Calu3 (cell line): ENCODE data around the gene ZBED2. TPM values are rescaled to one million over a fixed set of nuclear protein-coding genes. Genes with fewer than 3 reads are reported as not detected.

Experiments used
- BruUV-seq: library from RNA; stranded (reverse); fragments of 400-500 nt; replicated peaks from 2 replicates; lab custom pipeline; 2021; lab: Mats Ljungman, UMichigan
- CTCF ChIA-PET: fragments of 300-600 bp; sonication (Branson Sonifier 250); formaldehyde crosslinking; loops from one replicate; lab custom pipeline; 2022; ENCODE audit warnings: antibody characterized with exemption; lab: Charles Lee
- DNase-seq: peaks from one replicate; pipeline ENCODE4 v3.0.0; 2022
- H3K27ac Mint-ChIP-seq: one replicate; pipeline ENCODE4 v1.8.0; 2022; ENCODE audit warnings: mixed read lengths; ENCODE audit not compliant: unreplicated experiment
- H3K27me3 Mint-ChIP-seq: one replicate; pipeline ENCODE4 v1.8.0; 2022; ENCODE audit warnings: mixed read lengths; ENCODE audit not compliant: unreplicated experiment
- H3K36me3 Mint-ChIP-seq: one replicate; pipeline ENCODE4 v1.8.0; 2022; ENCODE audit warnings: mild to moderate bottlenecking, moderate library complexity, mixed read lengths; ENCODE audit not compliant: insufficient read depth, unreplicated experiment
- H3K4me1 Mint-ChIP-seq: one replicate; pipeline ENCODE4 v1.8.0; 2022; ENCODE audit warnings: mild to moderate bottlenecking, low read depth, mixed read lengths; ENCODE audit not compliant: unreplicated experiment
- H3K4me3 Mint-ChIP-seq: one replicate; pipeline ENCODE4 v1.8.0; 2022; ENCODE audit warnings: mild to moderate bottlenecking, low read depth, moderate library complexity, mixed read lengths; ENCODE audit not compliant: unreplicated experiment
- H3K9me3 Mint-ChIP-seq: one replicate; pipeline ENCODE4 v1.8.0; 2022; ENCODE audit warnings: low read depth, mixed read lengths; ENCODE audit not compliant: unreplicated experiment
- intact Hi-C: fragments of 100-400 bp; cut with micrococcal nuclease; formaldehyde crosslinking; loops from one replicate; pipeline ENCODE4 v1.10.0; 2022; ENCODE audit not compliant: unreplicated experiment
- total RNA-seq: library from RNA; stranded (reverse); gene quantifications from 2 replicates; pipeline ENCODE4 v1.2.3, GENCODE V29; 2022
- TF ChIP-seq, protein P1 (sequence below): fragments of 200-600 bp; IDR thresholded peaks from one replicate; pipeline ENCODE4 v1.8.0; 2022; ENCODE audit warnings: antibody characterized with exemption; ENCODE audit not compliant: unreplicated experiment

ZBED2 gene
- total RNA-seq, 1 experiment from 2014 or later, result 0.24 TPM

GRCh38 chr3:111613294-111613693 is 18.1 kb upstream of the ZBED2 start:
- Mint-ChIP-seq H3K27me3 (no peaks in the 10 kb centered on the region), H3K4me1 (no peaks in the 10 kb centered on the region), H3K36me3 (no peaks in the 10 kb centered on the region), H3K4me3 (no peak overlapping the region), H3K9me3 (no peaks in the 10 kb centered on the region), H3K27ac (no peak overlapping the region)
- TF ChIP-seq, protein P1, sequence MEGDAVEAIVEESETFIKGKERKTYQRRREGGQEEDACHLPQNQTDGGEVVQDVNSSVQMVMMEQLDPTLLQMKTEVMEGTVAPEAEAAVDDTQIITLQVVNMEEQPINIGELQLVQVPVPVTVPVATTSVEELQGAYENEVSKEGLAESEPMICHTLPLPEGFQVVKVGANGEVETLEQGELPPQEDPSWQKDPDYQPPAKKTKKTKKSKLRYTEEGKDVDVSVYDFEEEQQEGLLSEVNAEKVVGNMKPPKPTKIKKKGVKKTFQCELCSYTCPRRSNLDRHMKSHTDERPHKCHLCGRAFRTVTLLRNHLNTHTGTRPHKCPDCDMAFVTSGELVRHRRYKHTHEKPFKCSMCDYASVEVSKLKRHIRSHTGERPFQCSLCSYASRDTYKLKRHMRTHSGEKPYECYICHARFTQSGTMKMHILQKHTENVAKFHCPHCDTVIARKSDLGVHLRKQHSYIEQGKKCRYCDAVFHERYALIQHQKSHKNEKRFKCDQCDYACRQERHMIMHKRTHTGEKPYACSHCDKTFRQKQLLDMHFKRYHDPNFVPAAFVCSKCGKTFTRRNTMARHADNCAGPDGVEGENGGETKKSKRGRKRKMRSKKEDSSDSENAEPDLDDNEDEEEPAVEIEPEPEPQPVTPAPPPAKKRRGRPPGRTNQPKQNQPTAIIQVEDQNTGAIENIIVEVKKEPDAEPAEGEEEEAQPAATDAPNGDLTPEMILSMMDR, result no peak
- DNase-seq, result no peak
- intact Hi-C loops, result no loop called here
- CTCF ChIA-PET, result no interaction called here
- no TSS peak for BruUV-seq

DNA sequence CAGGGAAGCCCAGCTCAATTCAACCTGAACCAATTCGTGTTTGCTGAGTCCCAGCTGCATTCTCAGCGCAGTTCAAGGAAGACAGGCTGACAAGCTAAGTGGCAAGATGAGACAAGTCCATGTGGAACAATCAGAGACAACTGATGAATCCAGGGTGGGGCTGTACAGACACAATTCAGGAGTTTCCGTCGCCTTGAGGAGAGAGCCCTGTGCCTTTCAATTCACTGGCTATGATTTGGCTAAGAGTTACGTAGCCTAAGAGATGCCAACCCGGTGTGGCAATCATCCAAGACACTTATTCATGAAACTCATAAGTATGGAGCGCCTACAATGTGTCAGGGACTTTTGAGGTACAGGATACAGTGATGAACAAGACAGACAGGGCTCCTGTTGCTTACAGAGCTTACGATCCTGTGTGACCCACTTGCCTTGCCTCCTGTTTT is 15.5 kb upstream of the ZBED2 start:
- BruUV-seq, result no TSS peak
- TF ChIP-seq, protein P1, result no peak
- H3K36me3 Mint-ChIP-seq, result no peaks in the 10 kb centered on the region
- no peaks in the 10 kb centered on the region for H3K4me1 Mint-ChIP-seq
- no peak for DNase-seq
- CTCF ChIA-PET, result no interaction called here
- H3K27me3 Mint-ChIP-seq, result no peaks in the 10 kb centered on the region
- intact Hi-C loops, result no loop called here
- H3K4me3 Mint-ChIP-seq, result no peak overlapping the region
- H3K27ac Mint-ChIP-seq, result no peak overlapping the region
- H3K9me3 Mint-ChIP-seq, result no peaks in the 10 kb centered on the region

DNA sequence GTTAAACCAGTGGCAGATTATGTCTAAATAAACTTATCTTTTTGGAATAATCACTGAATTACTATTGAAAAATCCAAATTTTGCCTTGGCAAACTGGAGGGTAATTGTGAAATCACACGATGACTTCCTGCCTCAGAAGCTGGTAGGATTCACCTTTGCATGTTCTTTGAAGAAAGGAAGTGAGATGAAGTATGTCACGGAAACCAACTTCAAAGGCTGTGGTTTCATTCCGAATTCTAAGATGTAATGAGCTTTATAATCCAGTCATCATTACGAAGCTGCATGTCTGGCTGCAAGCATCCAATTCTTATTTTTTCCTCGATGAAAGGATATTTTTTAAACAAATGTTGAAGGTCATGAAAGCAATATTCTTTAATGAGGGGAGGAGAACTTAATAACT is 15.0 kb upstream of the ZBED2 start:
- DNase-seq, result no peak
- Mint-ChIP-seq H3K27ac (no peak overlapping the region), H3K9me3 (no peaks in the 10 kb centered on the region), H3K4me1 (no peaks in the 10 kb centered on the region), H3K4me3 (no peak overlapping the region), H3K27me3 (no peaks in the 10 kb centered on the region), H3K36me3 (no peaks in the 10 kb centered on the region)
- intact Hi-C loops, result no loop called here
- BruUV-seq, result no TSS peak
- TF ChIP-seq, protein P1, result no peak
- CTCF ChIA-PET, result no interaction called here

- H3K36me3 Mint-ChIP-seq, result no peaks in the 10 kb centered on the region
- CTCF ChIA-PET, result no interaction called here
- H3K9me3 Mint-ChIP-seq, result no peaks in the 10 kb centered on the region
- intact Hi-C loops, result no loop called here
- no peak for DNase-seq
- H3K27ac Mint-ChIP-seq, result no peak overlapping the region
- no peaks in the 10 kb centered on the region for H3K27me3 Mint-ChIP-seq
- no TSS peak for BruUV-seq
- TF ChIP-seq, protein P1, result no peak
- no peak overlapping the region for H3K4me3 Mint-ChIP-seq
- H3K4me1 Mint-ChIP-seq, result no peaks in the 10 kb centered on the region
These were observed 14.6 kb upstream of the ZBED2 start for GRCh38 chr3:111609700-111610099.
